DMS153 (cell line): ENCODE results near the gene MCTP1.
"Not testable (repeated sequence)": the region's sequence is repeated elsewhere in the genome, so short reads cannot be mapped to it uniquely, and the experiment has no call there.

ENCODE experiments used
- DNase-seq: peaks from one replicate; lab custom pipeline; 2025; lab: John Stamatoyannopoulos, UW

MCTP1 gene

GRCh38 chr5:95181644-95182043 lies 103.2 kb downstream of the MCTP1 start:
- DNase-seq: no peak

DNA sequence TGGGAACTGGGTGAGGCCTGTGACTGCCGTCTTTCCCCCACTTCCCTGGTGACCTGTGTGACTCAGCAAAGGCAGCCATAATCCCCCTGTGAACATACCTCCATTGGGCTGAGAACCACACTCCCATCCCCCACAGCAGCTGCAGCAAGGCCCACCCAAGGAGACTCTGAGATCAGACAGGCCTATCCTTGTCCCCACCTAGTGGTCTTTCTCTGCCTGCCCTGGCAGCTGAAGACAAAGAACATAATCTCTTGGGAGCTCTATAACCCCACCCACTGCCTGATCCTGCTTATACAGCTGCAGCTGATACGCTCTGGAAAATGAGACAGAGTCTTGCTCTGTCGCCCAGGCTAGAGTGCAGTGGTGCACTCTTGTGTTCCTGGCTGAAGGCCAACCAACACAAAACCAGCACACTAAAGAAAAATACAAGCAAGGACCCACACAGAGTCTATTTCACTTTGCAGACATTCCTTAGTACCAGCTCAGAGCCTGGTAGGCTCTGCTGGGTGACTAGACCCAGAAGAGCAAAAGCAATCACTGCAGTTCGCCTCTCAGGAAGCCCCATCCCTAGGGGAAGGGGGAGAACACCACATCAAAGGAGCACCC lies 106.7 kb downstream of the MCTP1 start:
- DNase-seq: peak; percentile 3

DNA sequence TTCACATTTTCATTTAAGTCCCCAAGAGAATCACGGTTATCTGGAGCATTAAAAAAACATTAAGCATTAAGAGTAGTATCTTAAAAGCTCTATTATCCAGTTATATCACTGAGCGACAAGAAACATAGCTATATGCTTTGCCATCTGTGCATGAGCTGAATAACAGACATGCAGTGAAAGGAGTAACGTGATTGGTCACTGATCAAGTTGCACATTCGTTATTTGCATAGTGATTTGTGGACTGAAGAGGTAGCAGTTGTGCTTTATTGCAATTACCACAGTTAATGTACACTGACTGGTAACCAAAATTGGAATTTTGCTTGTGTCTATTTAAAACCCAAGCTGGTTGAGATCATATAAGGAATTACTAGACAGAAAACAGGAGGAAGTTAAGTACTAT lies 107.4 kb downstream of the MCTP1 start:
- DNase-seq: no peak

GRCh38 chr5:95175106-95175505 lies 109.8 kb downstream of the MCTP1 start:
- no peak for DNase-seq

DNA sequence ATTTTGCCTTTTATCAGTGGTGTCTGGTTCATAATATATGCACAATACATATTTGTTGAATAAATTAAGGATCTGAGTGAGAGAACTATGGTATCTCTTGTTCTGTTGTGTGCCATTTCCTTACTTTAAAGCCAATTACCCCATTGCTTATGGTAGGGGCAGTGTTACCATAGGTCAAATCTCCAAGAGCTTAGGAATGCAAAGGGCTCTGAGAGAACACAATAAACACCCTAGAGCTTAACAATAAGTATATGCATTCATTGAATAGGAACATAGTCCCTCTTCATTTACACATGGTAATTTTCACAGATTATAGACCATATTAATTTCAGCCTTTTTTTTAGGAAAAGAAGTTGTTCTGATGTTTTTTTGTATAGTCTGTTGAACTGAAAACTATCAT lies 112.2 kb downstream of the MCTP1 start:
- no peak for DNase-seq

DNA sequence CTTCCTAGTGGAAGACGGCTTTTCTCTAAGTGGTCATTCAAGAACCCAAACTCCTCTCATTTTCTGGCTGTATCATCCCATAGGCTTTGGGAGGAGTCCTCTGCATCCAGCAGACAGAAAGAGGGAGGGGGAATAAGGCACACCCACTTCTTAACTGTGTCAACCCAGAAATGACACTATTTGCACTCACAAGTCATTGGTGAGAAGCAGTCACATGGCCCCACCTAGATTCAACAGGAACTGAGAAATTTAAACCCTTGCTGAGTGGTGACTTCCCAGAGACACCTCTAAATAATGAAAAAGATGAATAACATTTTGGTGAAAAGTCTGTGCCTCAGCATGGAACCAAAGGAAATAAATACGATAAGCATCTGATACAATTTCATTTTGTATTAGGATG lies 120.0 kb downstream of the MCTP1 start:
- no peak for DNase-seq

- peak; percentile 13 for DNase-seq
Measured at GRCh38 chr5:95163079-95163478, 121.8 kb downstream of the MCTP1 start.

GRCh38 chr5:95162231-95162992 lies 122.5 kb downstream of the MCTP1 start:
- peak; percentile 23 for DNase-seq

GRCh38 chr5:95159603-95160002 lies 125.3 kb downstream of the MCTP1 start:
- no peak for DNase-seq

DNA sequence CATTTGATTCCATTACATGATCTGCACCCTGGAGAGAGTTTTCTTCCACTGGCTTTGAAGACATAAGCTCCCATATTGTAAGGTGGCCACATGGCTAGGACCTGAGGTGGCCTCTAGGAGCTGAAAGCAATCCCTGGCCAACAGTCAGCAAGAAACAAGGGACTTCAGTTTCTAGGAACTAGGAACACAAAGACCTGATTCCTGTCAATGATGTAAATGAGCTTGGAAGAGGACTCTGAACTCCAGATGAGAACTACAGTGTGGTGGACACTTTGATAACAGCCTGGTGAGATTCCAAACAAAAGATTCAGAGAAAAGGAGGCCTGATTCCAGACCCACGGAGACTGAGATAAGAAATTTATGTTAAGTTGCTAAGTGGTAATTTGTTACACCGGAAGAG lies 129.0 kb downstream of the MCTP1 start:
- DNase-seq: no peak

- no peak for DNase-seq
Measured at GRCh38 chr5:95153511-95153910, 131.4 kb downstream of the MCTP1 start.

DNA sequence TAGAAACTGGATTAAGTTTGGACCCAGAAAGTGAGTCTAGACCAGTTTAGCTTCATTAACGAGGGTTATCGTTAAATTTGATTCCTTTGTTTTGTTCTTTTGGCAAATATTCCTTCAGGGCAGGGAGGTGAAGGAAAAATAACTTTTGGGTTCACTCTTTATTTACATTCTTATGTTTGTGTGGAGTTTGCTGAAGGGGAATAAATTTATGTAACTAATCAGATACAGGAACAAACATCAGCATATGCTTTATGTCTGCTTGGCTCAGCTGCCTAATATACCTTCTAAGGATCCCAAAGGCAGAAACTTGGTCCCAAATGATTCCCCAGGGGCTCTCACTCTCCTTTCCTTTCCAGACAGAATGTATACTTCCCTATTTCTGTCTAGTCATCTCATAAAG lies 132.4 kb downstream of the MCTP1 start:
- no peak for DNase-seq

- DNase-seq: no peak
Measured at GRCh38 chr5:95152131-95152530, 132.8 kb downstream of the MCTP1 start.

DNA sequence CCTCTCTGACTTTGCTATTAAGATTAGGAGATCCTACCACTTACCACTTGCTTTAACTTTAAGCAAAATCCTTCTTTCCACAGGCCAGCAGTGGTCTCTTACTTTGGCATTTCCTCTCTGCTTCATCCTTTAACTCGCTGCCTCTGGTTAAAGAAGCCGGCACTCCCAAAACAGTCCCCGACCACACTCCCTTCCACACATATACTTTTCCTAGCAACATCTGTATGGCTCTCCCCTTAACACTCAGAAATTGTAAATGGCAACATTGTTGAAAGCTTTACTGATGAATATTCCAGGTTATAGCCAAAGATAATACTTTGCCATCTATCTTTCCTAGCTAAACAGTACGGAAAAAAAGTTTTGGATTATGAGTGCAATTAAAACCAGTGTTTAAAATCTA lies 133.2 kb downstream of the MCTP1 start:
- DNase-seq: no peak

DNA sequence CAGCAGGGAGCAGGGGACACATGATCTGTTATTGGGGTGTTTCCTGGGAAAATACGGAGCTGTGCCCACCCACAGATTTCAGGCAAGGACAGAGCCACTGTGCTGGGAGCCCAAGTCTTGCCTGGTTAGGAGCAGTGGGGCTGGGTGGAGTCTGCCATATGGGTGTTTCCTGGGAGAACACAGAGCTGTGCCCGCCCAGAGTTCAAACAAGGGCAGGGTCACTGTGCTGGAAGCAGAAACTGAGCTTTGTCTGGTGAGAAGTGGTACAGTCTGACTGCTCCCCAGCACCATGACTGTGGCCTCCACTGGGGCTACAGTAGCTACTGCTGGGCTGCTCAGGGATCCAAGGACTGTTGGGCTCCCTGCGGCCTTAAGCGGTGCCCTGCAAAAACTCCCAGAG lies 135.5 kb downstream of the MCTP1 start:
- no peak for DNase-seq

GRCh38 chr5:95148453-95148852 lies 136.4 kb downstream of the MCTP1 start:
- no peak for DNase-seq

DNA sequence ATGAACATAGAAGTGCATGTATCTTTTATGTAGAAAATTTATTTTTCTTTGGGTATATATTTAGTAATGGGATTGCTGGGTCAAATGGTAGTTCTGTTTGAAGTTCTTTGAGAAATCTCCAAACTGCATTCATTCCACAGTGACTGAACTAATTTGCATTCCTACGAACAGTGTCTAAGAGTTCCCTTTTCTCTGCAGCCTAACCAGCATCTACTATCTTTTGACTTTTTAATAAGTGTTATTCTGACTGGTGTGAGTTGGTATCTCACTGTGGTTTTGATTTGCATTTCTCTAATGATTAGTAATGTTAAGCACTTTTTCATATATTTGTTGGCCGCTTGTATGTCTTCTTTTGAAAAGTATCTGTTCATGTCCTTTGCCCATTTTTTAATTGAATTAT lies 141.0 kb downstream of the MCTP1 start:
- DNase-seq: not testable (repeated sequence)

GRCh38 chr5:95142145-95142544 lies 142.7 kb downstream of the MCTP1 start:
- DNase-seq: no peak

- DNase-seq: no peak
Measured at GRCh38 chr5:95141141-95141540, 143.8 kb downstream of the MCTP1 start.

DNA sequence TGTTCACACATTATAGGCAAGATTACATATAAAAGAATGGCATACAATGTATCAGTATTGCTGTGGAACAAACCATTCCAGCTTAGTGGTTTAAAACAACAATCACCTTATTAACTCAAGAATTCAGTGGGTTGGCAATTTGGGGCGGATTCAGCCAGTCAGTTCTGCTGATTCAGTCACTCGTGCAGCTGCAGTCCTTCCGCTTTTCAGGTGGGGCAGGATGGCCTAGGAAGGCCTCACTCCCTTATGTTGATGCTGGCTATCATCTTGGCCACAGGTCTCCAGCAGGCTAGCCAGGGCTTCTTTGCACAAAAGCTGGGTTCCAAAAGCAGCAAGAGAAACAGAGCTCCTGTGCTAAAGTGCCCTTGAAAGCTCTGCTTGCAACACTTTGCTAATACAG lies 150.6 kb downstream of the MCTP1 start:
- no peak for DNase-seq

GRCh38 chr5:95132096-95132495 lies 152.8 kb downstream of the MCTP1 start:
- DNase-seq: no peak

DNA sequence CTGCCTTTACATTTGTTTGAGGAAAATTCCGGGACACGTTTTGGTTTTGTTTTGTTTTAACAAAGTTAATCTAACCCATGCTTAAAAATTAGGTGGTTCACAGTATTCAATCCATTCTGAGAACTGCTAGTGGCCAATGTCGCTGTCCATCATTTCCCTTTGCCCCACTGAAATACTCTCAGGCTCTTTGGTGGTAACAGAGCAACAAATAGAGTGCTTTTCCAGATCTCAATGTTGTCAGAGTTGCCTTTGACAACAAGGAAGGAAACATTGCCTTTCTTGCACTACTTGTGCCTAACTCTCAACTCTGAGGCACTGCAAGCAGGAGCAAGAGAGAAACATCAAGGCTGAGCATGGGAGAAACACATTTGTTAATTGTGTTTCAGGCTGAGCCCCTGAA lies 154.0 kb downstream of the MCTP1 start:
- no peak for DNase-seq

- no peak for DNase-seq
Measured at GRCh38 chr5:95124731-95125130, 160.2 kb downstream of the MCTP1 start.

DNA sequence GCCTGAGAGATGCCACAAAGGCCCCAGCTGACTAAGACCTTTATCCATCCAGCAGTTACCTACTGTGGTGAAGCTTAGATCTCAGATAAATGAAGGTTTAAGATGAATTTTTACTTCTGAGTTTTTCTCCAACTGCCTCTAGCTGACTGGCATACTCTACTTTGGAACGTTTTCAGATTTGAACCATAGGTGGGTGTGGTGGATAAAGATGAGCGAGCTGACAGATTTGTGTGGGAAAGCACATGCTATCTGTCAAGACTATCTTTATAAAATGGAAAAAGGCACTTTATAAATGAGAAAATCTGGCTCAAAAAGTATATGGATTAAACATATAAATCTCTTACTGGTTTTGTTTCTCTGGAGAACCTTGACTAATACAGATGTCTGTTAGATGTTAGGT lies 160.8 kb downstream of the MCTP1 start:
- no peak for DNase-seq
